B cell (primary cell): ENCODE results near the gene GAD2. TPM values are rescaled to one million over a fixed set of nuclear protein-coding genes. Genes with fewer than 3 reads are reported as not detected.

Experiments
- ATAC-seq: fragments of 200-7000 bp; cut with Tn5 transposase; one replicate; pipeline ENCODE4 v1.10.0; 2021; ENCODE audit warnings: low read depth, mild to moderate bottlenecking, moderate number of reproducible peaks, moderate library complexity
- CTCF ChIA-PET: fragments of 350-600 bp; sonication (Branson Sonifier 250); formaldehyde crosslinking; loops from one replicate; lab custom pipeline; 2021; ENCODE audit warnings: antibody characterized with exemption, inconsistent platforms; lab: Charles Lee
- POLR2A ChIA-PET: fragments of 350-600 bp; sonication (Branson Sonifier 250); formaldehyde crosslinking; loops from one replicate; lab custom pipeline; 2021; ENCODE audit warnings: antibody characterized with exemption; lab: Charles Lee
- DNase-seq: peaks from one replicate; pipeline ENCODE4 v3.0.0; 2013
- H2AFZ ChIP-seq: 2 replicates; pipeline ENCODE4 v1.6.1; 2012; ENCODE audit warnings: mild to moderate bottlenecking, low read depth, low read length; ENCODE audit not compliant: insufficient read depth, poor library complexity, severe bottlenecking
- H3K27ac ChIP-seq, 2 donors: 1 replicate in 1 of 2; 2 replicates in 1 of 2; pipeline ENCODE4 v1.5.1; 2012 to 2013; ENCODE audit warnings: low read length in 2 of 2, mild to moderate bottlenecking in 2 of 2, moderate library complexity in 1 of 2
- H3K27me3 ChIP-seq, 4 experiments: fragments of 200-600 bp in 1 of 4; sonication (generic) in 1 of 4; replicated peaks in 1 of 4; 1 replicate in 2 of 4; 2 replicates in 2 of 4; pipeline versions ENCODE4 v1.6.1 to v1.7.0; 2013 to 2016; ENCODE audit warnings: low read length in 3 of 4, mild to moderate bottlenecking in 2 of 4, mixed read lengths in 1 of 4, moderate library complexity in 1 of 4; ENCODE audit not compliant: insufficient read depth in 4 of 4, control insufficient read depth in 3 of 4; ENCODE audit errors: control extremely low read depth in 1 of 4
- H3K36me3 ChIP-seq, 2 experiments: replicated peaks in 1 of 2; 1 replicate in 1 of 2; 2 replicates in 1 of 2; pipeline versions ENCODE4 v1.6.1 to v1.7.1; 2013; ENCODE audit warnings: low read length in 1 of 2; ENCODE audit not compliant: insufficient read depth in 2 of 2, control insufficient read depth in 1 of 2; ENCODE audit errors: control extremely low read depth in 1 of 2, extremely low read depth in 1 of 2
- H3K4me1 ChIP-seq, 2 donors: fragments of 200-600 bp in 1 of 2; sonication (generic) in 1 of 2; 1 replicate in 1 of 2; 2 replicates in 1 of 2; pipeline versions ENCODE4 v1.5.1 to v1.6.1; 2013 to 2017; ENCODE audit warnings: low read length in 2 of 2; ENCODE audit not compliant: control insufficient read depth in 2 of 2, insufficient read depth in 2 of 2
- H3K4me2 ChIP-seq: replicated peaks from 2 replicates; pipeline ENCODE3; 2012; ENCODE audit warnings: mild to moderate bottlenecking, low read depth, low read length; ENCODE audit not compliant: poor library complexity, severe bottlenecking
- H3K4me3 ChIP-seq, 5 experiments: fragments of 200-600 bp in 1 of 5; sonication (generic) in 1 of 5; 1 replicate in 3 of 5; 2 replicates in 2 of 5; pipeline versions ENCODE4 v1.5.1 to v1.7.0; 2011 to 2016; ENCODE audit warnings: low read length in 4 of 5, mild to moderate bottlenecking in 4 of 5, low read depth in 2 of 5, control low read depth in 1 of 5, moderate library complexity in 1 of 5; ENCODE audit not compliant: insufficient read depth in 1 of 5; ENCODE audit errors: control extremely low read depth in 1 of 5, extremely low read depth in 1 of 5
- H3K79me2 ChIP-seq: fragments of 200-600 bp; sonication (generic); one replicate; pipeline ENCODE4 v1.6.0; 2016; ENCODE audit warnings: low read length; ENCODE audit not compliant: control insufficient read depth, insufficient read depth
- H3K9ac ChIP-seq: fragments of 200-600 bp; sonication (generic); 2 replicates; pipeline ENCODE4 v1.6.1; 2017; ENCODE audit warnings: mild to moderate bottlenecking, low read length, moderate library complexity
- H3K9me3 ChIP-seq, 3 donors: one replicate each; pipeline versions ENCODE4 v1.6.1 to v1.7.1; 2013; ENCODE audit warnings: low read length in 2 of 3; ENCODE audit not compliant: control insufficient read depth in 2 of 3, insufficient read depth in 1 of 3; ENCODE audit errors: control extremely low read depth in 1 of 3
- H4K20me1 ChIP-seq: 2 replicates; pipeline ENCODE4 v1.6.0; 2012; ENCODE audit warnings: mild to moderate bottlenecking, low read length; ENCODE audit not compliant: insufficient read depth, control insufficient read depth, poor library complexity, severe bottlenecking
- H3K27ac Mint-ChIP-seq: one replicate; pipeline ENCODE4 v1.8.0; 2021; ENCODE audit warnings: mixed read lengths
- H3K27me3 Mint-ChIP-seq: one replicate; pipeline ENCODE4 v1.8.0; 2021; ENCODE audit warnings: mixed read lengths
- H3K4me1 Mint-ChIP-seq: one replicate; pipeline ENCODE4 v1.8.0; 2021; ENCODE audit warnings: mixed read lengths
- H3K4me3 Mint-ChIP-seq: one replicate; pipeline ENCODE4 v1.8.0; 2021; ENCODE audit warnings: mixed read lengths
- H3K9me3 Mint-ChIP-seq: one replicate; pipeline ENCODE4 v1.8.0; 2022; ENCODE audit warnings: mixed read lengths; ENCODE audit not compliant: insufficient read depth
- EZH2 ChIP-seq: IDR thresholded peaks from 2 replicates; pipeline ENCODE4 v1.6.1; 2012; ENCODE audit warnings: borderline replicate concordance, low read depth, mild to moderate bottlenecking, moderate library complexity, low read length; ENCODE audit not compliant: insufficient read depth, poor library complexity, severe bottlenecking
- WGBS: methylation state at CpG from one replicate; pipeline ENCODE4 v1.1.5; 2013; ENCODE audit warnings: missing lambda C conversion rate; ENCODE audit not compliant: insufficient coverage; 5-methylcytosine and 5-hydroxymethylcytosine counted together
- intact Hi-C: fragments of 100-400 bp; cut with micrococcal nuclease; formaldehyde crosslinking; loops from one replicate; pipeline ENCODE4 v1.10.0; 2022
- polyA minus RNA-seq: library from RNA; depleted of rRNA, polyadenylated mRNA; stranded (reverse); fragments of >200 nt; gene quantifications from 2 replicates; pipeline ENCODE4 v1.2.3, GENCODE V29; 2012
- polyA plus RNA-seq: library from polyadenylated mRNA; depleted of rRNA; stranded (reverse); fragments of >200 nt; gene quantifications from 2 replicates; pipeline ENCODE4 v1.2.3, GENCODE V29; 2012
- total RNA-seq, 2 donors: library from RNA; stranded (reverse); fragments of 120-200 nt in 1 of 2; gene quantifications; 1 replicate in 1 of 2; 2 replicates in 1 of 2; pipeline versions ENCODE4 v1.2.3 to v1.2.4, GENCODE V29; 2013 to 2022
- TF ChIP-seq, protein P1 (sequence below): fragments of 200-600 bp; IDR thresholded peaks from one replicate; pipeline ENCODE4 v1.8.0; 2022; ENCODE audit warnings: antibody characterized with exemption, mild to moderate bottlenecking

The GAD2 gene
- total RNA-seq (not detected in 2 replicates), polyA plus RNA-seq (not detected in 2 replicates), polyA minus RNA-seq (not detected in 2 replicates)
- total RNA-seq (2013): not detected

DNA sequence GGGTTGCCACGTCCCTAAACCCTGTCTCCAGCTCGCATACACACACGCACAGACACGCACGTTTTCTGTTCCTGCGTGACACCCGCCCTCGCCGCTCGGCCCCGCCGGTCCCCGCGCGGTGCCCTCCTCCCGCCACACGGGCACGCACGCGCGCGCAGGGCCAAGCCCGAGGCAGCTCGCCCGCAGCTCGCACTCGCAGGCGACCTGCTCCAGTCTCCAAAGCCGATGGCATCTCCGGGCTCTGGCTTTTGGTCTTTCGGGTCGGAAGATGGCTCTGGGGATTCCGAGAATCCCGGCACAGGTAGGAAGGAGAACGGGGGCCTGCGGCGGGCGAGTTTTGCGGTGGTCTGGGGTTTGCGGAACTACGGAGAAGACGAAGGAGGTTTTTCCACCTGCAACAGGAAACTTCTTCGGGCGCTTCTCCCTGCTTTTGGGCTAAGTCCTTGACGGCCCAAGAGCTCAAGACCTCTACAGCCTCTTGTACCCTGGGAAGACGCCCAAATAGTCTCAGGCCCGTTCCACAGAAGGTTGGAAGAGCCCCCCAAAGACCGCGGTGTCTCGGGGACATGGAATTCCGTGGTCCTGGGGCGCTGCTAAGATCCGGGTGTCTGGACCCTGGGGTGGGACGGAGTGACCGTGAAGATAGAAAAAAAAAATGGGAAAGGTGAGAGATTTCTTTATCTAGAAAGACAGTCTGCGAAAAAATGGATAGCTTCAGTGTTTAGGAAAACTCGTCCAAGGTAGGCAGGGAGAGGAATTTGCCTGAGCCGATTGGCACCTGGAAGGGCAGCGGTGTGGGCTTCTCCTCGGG lies at the start of gene GAD2:
TSS of gene GAD2 (plus strand) at position 190 of the 811 bp plus-strand sequence. CDS start at position 226, 36 bp downstream.
- no peak for ATAC-seq
- H4K20me1 ChIP-seq: no peaks in the 10 kb centered on the region
- 6% methylated on average over 59 of the region's 60 CpGs for WGBS
- H3K27me3 Mint-ChIP-seq: peaks cover 87% of the 10 kb centered on the region
- H3K4me1 Mint-ChIP-seq: peaks cover 31% of the 10 kb centered on the region
- H3K9me3 ChIP-seq: peaks cover 0 to 30% (median 0%) of the 10 kb centered on the region in 3 donors
- H3K9me3 Mint-ChIP-seq: no peaks in the 10 kb centered on the region
- no peak within 1 kb of the TSS for H3K27ac Mint-ChIP-seq
- no peaks in the 10 kb centered on the region for H3K79me2 ChIP-seq
- peak within 1 kb of the TSS in 3 of 5 experiments; percentile 25 to 46 (median 27) for H3K4me3 ChIP-seq
- H3K9ac ChIP-seq: peak within 1 kb of the TSS; percentile 45
- peak within 1 kb of the TSS; percentile 66 for H3K4me2 ChIP-seq
- no peak for TF ChIP-seq EZH2
- CTCF ChIA-PET: no interaction called here
- intact Hi-C loops: no loop called here
- H3K36me3 ChIP-seq: no peaks in the 10 kb centered on the region
- peak; percentile 4 for DNase-seq
- H3K4me1 ChIP-seq: peaks cover 35 to 48% of the 10 kb centered on the region in 2 donors
- H3K27ac ChIP-seq: no peak within 1 kb of the TSS
- H3K4me3 Mint-ChIP-seq: peak within 1 kb of the TSS; percentile 71
- POLR2A ChIA-PET: no interaction called here
- peaks cover 0 to 78% (median 53%) of the 10 kb centered on the region in 4 experiments for H3K27me3 ChIP-seq
- H2AFZ ChIP-seq: peak within 1 kb of the TSS; percentile 28

GRCh38 chr10:26169466-26169865 lies 47.1 kb upstream of the GAD2 start:
- Histone ChIP-seq H3K27me3 (no peaks in the 10 kb centered on the region), H3K9ac (no peak overlapping the region), H3K4me1 (no peaks in the 10 kb centered on the region), H2AFZ (no peak overlapping the region), H3K9me3 (no peaks in the 10 kb centered on the region), H3K4me3 (no peak overlapping the region), H3K79me2 (no peaks in the 10 kb centered on the region), H3K36me3 (no peaks in the 10 kb centered on the region), H3K27ac (no peak overlapping the region), H4K20me1 (no peaks in the 10 kb centered on the region), H3K4me2 (no peak overlapping the region)
- WGBS: 78% methylated on average over 2 of the region's 2 CpGs
- H3K27me3 Mint-ChIP-seq: peaks cover 15% of the 10 kb centered on the region
- no peaks in the 10 kb centered on the region for H3K9me3 Mint-ChIP-seq
- ChIA-PET POLR2A (no interaction called here), CTCF (no interaction called here)
- H3K27ac Mint-ChIP-seq: no peak overlapping the region
- intact Hi-C loops: no loop called here
- TF ChIP-seq, protein P1, sequence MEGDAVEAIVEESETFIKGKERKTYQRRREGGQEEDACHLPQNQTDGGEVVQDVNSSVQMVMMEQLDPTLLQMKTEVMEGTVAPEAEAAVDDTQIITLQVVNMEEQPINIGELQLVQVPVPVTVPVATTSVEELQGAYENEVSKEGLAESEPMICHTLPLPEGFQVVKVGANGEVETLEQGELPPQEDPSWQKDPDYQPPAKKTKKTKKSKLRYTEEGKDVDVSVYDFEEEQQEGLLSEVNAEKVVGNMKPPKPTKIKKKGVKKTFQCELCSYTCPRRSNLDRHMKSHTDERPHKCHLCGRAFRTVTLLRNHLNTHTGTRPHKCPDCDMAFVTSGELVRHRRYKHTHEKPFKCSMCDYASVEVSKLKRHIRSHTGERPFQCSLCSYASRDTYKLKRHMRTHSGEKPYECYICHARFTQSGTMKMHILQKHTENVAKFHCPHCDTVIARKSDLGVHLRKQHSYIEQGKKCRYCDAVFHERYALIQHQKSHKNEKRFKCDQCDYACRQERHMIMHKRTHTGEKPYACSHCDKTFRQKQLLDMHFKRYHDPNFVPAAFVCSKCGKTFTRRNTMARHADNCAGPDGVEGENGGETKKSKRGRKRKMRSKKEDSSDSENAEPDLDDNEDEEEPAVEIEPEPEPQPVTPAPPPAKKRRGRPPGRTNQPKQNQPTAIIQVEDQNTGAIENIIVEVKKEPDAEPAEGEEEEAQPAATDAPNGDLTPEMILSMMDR: no peak
- no peak for TF ChIP-seq EZH2
- no peaks in the 10 kb centered on the region for H3K4me1 Mint-ChIP-seq
- no peak for DNase-seq
- ATAC-seq: no peak
- H3K4me3 Mint-ChIP-seq: no peak overlapping the region
